GM21515 (cell line): Measurements from ENCODE around the gene PRR19.
A peak's percentile ranks its signal among the peaks of the same experiment; 100 is the strongest.

Experiments used
- ATAC-seq: cut with Tn5 transposase; IDR thresholded peaks from one replicate; pipeline ENCODE4 v1.9.1; 2021; ENCODE audit not compliant: unreplicated experiment

PRR19 gene

DNA sequence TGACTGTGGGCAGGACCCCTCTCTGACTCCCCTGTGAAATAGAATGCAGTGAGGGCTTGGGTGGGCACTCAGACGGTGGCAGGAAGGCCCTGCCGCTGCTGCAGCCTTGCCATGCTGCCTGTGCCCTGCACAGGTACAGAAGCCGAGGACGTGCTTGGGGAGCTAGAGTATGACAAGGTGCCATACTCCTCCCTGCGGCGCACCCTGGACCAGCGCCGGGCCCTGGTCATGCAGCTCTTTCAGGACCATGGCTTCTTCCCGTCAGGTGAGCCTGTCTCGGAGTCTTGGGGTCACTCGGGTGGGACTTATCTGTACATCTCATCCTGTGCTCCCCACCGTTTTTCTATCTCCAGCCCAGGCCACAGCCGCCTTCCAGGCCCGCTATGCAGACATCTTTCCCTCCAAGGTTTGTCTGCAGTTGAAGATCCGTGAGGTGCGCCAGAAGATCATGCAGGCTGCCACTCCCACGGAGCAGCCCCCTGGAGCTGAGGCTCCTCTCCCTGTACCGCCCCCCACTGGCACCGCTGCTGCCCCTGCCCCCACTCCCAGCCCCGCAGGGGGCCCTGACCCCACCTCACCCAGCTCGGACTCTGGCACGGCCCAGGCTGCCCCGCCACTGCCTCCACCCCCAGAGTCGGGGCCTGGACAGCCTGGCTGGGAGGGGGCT lies 7.3 kb upstream of the PRR19 start:
- no peak for ATAC-seq

DNA sequence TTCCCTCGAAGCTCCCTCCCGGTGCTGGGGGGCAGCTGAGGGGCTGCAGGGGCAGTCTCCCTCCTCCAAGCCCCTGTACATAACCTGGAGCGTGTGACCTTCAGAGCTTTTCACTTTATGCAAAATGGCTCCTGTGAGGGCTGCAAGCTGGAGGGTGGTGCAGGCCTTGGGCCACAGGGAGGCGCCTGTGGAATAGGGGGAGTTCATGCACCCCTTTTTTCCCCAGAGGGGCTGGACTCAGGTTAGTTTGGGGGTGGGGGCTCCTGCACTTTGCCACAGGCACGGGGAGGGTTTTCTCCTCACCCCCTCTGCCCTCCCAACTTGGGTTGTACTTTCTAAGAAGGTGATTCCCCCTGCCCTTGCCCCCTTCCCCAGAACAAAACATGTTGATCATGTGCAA lies 6.6 kb upstream of the PRR19 start:
- no peak for ATAC-seq

DNA sequence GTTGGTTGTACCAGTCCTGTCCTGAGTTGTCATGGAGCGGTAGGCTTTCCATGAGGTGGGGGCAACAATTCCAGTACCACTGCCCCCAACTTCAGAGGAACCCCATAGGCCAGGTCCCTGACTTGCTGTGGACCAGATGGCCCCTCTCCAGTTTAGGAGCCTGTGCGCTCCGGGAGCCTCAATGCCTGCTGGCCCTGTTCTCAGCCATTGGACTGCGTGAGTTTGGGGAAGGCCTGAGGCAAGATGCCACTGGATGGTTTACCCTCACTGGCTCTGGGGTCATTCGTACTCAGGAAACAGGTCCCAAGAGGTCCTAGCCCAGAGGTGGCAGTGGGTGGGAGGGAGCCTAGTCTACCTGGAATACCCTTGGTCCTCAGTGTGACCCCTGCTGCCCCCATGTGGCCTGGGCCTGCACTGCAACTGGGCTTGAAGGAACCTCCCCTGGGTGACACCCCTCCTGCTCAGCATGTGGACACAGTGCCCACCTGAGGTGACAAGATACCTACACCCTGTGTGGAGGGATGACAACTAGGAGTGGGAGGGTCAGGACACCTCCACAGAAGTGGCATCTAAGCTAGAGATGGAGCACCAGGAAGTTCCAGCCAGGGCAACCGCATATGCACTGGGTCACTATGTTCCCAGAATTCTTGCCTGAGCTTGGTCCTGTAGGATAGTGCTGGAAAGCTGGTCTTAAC lies 6.0 kb upstream of the PRR19 start:
- ATAC-seq = peak; percentile 52

DNA sequence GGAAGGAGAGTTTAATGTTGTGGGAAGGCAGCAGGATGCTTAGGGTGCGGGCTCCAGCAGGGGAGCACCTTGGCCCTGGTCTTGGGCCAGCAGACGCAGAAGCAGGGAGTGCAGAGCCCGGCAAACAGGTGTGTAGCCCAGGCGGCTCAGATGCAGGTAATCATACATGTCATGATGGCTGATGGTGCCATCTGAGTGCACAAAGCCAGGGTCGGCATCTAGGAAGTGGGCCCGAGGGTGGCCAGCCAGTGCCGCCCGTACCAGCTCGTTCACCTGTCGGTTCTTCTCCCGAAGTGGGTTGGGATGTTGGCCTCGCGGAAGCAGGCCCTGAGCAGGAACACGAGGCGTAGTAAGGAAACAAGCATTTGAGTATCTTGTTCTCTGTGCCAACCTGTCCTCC lies 4.9 kb upstream of the PRR19 start:
- no peak for ATAC-seq

DNA sequence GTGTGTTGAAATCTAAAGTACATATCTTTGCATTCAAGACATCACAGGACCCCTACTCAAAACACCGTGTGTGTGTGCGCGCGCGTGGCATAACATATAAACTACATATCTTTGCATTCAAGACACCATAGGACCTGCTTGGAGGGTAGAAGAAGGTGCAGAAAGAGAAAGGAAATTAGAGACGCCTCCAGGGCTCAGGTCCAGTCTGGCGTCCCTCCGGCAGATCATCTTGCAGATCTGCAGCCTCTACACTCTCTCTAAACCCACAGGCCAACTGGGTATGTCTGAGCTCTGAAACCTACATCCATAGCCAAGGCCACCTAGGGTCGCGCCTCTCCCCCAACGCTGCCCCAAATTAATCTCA lies 1.2 kb downstream of the PRR19 start:
- ATAC-seq = no peak

DNA sequence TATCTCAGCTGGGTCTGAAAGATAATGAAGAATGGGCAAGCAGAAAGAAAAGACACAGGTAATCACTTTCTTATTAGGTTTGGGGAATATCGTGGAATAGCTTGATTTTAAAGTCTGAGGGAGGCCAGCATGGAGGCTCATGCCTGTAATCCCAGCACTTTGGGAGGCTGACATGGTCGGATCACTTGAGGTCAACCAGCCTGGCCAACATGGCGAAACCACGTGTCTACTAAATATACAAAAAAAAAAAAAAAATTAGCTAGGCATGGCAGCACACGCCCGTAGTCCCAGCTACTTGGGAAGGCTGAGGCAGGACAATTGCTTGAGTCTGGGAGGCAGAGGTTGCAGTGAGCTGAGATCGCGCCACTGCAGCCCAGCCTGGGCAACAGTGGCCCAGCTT lies 1.9 kb downstream of the PRR19 start:
- ATAC-seq = no peak

DNA sequence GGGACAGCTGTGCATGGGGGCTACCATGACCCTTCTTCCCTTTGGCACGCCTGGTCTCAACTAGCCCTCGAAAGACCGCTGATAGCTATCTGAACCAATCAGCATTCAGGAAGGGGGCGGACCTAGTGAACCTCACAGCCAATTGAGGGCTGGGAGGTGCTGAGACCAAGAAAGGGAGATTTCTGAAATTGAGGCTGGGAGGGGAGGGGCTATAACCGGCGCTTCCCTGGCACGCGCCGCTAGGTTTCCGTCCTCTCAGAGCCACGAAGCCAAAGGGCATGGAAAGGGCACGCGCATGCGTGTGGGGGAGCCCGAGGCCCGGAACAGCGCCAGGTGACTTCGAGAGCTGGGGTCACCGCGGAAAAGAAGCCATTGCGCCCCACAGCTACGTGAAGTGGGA lies 4.7 kb downstream of the PRR19 start:
- no peak for ATAC-seq

DNA sequence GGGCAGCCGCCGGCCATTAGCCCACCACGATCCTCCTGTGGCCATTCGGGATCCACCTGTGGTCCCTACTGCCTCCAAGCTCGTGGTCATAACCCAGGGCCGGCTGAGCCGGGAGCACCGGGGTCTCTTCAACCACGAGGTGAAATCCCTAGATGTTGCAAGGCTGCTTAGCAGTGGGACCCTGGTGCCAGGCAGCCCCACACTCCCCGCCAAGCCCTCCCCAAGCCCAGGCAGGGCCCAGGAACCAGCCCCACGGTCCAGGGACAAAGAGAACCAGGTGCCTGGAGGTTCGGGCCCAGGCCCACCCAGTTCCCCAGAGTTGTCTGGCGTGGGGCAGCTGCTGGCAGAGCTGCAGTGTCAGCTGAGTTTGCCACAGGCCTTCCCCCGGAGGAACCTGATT lies 7.8 kb downstream of the PRR19 start:
- ATAC-seq = no peak

DNA sequence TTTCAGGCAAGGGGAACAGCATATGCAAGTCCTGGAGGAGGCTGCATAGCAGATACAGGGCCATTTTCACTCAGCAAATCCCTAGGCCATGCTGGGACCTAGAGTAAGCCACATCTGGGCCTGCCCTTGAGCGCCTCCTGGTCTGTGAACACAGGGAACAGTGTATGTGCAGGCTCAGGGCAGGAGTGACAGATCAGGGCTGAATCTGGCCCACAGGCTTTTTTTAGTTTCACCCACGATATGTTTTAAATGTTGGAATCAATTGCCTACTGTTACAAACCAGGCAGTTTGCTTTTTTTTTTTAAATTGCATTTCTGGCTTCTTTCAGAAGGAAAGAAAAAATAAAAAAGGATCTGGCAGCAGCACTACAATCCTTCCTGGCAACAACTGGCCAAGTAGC lies 9.7 kb downstream of the PRR19 start:
- no peak for ATAC-seq

DNA sequence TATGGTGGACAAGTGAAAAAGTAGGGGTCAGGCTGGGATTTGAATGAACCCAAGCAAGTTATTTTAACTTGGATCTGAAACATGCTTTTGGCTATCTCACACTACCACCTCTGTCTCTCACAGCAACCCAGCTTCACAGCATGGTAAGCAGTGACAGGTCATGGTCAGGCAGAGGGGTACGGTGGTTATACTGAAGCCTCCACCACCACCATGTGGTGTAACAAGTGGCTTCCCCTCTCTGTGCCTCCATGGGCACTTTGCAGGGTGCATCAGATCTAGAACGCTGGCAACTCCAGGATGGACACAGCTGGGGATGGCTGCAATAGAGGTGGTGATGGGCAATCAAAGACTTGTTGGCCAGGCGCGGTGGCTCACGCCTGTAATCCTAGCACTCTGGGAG lies 10.4 kb downstream of the PRR19 start:
- no peak for ATAC-seq

DNA sequence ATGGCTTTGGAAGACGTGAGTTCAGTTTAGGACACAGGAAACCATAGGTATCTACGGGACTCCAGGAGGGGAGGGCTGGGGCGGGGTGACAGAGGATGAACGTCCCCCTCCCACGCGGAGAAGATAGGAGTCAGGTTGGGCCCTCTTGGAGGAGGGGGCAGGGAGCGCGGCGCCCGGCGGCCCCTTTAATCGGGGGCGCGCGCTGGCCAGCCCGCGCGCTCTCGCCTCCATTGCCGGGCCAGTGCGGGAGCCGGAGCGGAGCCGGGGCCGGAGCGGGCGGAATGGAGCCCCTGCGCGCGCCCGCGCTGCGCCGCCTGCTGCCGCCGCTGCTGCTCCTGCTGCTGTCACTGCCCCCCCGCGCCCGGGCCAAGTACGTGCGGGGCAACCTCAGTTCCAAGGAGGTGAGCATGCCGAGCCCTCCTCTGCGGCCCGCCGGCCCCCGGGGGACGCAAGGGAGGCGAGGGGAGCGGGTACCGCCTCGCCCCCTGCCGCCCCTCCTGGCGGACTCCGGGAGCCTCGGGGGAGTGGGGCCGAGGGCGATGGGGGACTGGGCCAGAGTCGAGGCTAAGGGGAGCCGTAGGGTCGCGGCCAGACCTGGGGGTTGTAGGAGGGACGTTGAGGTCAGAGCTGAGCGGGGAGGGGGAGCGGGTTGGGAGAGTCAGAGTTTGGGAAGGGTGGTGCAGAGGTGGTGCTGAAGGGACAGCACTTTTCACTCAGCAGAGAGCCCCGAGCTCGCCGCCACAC lies 11.3 kb downstream of the PRR19 start, which contains the start of gene TMEM145:
Gene TMEM145, plus strand, starts transcription at position 214 of the 744 bp plus-strand sequence. Its CDS starts 68 bp downstream, at position 282.
- no peak for ATAC-seq

DNA sequence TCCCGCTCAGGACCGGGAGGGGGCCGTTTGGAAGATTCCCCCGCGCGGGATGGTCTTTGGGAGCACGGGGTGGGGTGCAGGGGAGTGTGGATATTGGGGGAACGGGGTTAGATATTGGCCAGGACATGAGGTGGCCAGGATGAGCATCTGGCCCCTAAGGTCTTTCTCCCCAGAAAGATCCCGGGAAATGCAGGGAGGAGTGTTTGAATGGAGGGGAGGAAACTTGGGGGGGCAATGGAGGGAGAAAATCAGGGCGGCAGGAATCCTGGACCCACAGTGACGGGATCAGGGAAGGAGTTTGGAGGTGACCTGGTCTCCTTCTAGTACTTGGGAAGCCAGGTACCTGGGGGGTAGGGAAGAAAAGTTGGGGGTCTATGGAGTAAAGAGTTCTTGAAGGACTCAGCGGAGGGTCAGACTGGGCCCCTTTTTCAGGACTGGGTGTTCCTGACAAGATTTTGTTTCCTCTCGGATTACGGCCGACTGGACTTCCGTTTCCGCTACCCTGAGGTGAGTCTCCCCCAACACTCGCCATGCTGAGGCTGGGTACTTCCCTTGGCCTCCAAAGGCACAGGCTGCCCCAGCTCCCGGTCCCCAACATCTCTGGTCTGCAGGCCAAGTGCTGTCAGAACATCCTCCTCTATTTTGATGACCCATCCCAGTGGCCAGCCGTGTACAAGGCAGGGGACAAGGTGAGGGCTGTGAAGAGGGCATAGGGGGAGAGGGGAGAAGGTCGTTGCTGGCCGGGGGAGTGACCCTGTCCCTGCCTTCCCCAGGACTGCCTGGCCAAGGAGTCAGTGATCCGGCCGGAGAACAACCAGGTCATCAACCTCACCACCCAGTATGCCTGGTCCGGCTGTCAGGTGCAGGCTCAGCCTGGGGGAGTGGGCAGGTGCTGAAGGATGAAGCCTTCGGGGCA lies 12.2 kb downstream of the PRR19 start:
- no peak for ATAC-seq

DNA sequence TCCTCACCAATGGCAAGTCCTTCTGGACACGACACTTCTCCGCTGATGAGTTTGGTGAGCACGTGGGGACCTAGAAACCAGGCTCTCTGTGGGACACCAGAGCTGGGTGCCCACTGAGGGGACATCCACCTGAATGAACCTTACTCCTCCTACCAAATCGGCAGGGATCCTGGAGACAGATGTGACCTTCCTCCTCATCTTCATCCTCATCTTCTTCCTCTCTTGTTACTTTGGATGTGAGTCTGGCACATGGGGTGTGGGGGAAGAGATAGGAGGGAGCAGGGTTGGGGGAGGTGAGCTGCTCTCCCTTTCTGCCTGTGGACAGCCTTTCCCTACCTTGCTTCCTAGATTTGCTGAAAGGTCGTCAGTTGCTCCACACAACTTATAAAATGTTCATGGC lies 13.1 kb downstream of the PRR19 start:
- ATAC-seq = no peak

DNA sequence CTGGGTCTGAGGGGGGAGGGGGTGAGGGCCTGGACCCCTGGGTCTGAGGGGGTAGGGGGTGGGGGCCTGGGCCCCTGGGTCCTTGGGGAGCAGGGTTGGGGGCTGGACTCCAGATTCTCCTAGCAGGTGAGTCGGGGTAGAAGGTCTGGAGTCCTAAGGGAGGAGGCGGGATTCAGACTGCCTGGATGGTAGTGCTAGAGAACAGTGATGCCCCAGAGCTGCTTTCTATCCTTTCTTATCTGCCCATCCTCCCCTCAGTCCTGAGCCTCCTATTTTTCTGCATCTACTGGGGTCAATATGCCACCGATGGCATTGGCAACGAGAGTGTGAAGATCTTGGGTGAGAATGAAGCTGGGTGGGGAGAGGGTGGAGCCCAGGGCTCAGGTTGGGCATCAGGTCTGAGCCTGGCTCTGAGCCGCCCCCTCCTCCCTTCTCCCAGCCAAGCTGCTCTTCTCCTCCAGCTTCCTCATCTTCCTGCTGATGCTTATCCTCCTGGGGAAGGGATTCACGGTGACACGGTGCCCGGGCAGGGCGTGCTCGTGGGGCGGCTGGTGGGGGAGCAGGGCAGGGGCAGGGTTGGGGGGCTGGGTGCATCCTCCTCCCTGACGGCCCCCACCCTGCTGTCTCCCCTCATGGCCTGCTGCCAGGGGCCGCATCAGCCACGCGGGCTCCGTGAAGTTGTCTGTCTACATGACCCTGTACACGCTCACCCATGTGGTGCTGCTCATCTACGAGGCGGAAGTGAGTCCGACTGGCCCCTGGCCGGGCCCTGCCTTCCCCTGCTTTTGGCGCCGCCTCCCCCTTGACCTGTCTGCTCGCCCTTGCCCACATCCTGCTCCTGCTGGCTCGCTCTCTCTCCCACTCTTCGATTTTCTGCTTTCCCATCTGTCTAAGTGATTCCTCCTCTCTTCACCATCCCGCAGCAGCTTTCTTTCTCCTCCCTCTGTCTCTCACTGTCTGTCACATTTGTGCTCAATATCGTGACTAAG lies 14.6 kb downstream of the PRR19 start:
- no peak for ATAC-seq

DNA sequence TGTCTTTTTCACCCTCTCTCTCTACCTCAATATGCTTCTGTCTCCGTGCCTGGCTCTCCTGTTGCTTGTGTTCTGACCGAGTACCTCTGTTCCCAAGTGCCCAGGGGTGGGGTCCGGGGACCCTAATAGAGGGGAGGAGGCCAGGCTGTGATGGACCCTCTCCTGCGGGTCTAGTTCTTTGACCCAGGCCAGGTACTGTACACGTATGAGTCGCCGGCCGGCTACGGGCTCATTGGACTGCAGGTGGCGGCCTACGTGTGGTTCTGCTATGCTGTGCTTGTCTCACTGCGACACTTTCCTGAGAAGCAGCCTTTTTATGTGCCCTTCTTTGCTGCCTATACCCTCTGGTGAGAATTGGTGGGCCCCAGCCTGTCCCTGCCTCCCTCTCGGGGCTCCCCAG lies 15.6 kb downstream of the PRR19 start:
- ATAC-seq = no peak

DNA sequence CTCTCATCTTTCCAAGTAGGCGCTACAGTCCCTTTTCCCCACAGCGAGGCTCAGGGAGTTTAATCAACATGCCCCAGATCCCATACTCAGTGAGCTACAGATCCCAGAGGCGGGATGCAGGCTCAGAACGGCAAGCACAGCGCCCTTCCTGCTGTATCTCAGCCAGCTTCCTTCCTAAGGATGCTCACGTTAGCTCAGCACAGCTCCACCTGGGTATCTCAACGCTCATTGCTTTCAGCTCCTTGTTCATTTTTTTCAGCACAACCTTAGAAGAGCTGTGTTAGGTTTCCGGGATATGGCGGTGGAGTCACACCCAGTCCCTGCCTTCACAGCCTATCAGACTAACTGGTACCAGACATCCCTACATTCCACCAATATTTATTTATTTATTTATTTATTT lies 20.4 kb downstream of the PRR19 start:
- no peak for ATAC-seq

DNA sequence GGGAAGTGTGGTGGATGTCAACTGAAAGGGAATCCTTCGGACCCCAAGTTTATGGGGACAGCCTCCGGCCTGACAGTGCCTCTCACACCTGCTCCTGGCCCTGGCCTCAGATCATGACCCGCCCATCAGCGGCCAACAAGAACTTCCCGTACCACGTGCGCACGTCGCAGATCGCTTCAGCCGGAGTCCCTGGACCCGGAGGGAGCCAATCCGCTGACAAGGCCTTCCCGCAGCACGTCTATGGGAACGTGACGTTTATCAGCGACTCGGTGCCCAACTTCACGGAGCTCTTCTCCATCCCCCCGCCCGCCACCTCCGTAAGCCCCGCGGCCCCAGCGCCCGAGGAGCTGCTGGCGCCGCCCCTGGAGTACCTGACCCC lies 21.5 kb downstream of the PRR19 start:
- no peak for ATAC-seq

DNA sequence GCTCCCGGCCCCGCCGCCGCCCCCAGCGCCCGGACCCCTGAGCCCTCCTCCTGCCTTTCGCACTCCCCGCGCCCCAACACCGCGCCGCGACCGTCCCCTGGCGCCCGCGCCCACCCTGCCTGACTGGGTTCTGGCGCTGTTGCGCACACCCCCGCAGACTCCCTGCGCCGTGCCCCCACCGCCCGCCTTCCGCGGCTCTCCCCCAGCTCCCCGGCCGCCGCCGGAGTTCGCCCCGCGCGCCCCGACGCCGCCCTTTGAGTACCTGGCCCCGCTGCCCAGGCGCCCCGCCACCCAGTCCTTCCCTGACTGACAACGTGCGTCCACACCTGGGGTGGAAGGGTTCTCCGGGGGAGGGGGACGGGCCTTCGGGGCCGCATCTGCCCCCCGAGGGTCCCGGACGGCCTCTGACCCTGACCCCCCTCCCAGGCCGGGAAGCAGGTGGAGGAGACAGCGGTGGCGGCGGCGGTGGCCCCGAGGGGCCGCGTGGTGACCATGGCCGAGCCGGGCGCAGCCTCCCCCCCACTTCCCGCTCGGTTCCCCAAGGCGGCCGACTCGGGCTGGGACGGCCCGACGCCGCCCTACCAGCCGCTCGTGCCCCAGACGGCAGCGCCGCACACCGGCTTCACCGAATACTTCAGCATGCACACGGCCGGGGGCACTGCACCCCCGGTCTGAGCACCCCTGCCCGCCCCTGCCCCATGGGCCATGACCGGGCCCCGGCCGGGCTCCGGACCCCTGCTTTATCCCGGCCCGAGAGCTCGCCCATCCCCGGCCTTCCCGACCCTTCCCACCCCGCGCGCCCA lies 22.1 kb downstream of the PRR19 start:
- ATAC-seq = no peak

DNA sequence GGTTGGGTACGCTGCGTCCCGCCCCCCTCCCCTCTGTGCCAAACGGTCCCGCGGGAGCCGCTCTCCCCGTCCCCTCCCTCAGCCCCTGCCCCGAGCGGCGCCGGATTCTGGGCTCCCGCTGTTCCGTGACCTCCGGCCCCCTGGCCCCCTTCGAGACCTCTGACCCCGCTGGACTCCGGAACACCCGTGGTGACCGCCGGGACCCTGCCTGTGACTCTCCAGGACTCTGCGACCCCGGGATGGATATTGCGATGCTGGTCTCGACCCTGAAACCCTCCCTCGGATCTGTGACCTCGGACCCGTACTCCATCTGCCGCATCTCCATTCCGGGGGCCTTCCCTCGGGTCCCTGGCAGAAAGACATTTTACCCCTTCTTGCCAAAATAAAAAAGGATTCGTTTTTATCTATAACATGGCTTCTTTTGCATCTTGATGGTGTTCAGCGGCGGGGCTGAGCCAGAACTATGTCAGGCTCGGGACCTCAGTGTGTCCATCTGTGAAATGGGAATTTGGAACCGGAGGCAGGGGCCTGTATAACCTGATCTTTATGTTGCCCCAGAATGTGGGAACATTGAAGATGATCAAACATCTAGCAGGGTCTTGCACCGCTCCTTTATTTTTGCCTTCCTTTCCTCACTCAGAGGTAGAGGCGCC lies 22.8 kb downstream of the PRR19 start:
- no peak for ATAC-seq
